Nephron progenitor cell (in vitro differentiated cells): ENCODE data around the gene CCDC33.

Experiments
- DNase-seq: peaks from one replicate; pipeline ENCODE4 v3.0.0; 2021
- H3K27ac Mint-ChIP-seq: 2 replicates; pipeline ENCODE4 v1.8.0; 2021; ENCODE audit warnings: mild to moderate bottlenecking, moderate library complexity, mixed read lengths
- H3K27me3 Mint-ChIP-seq: 2 replicates; pipeline ENCODE4 v1.8.0; 2021; ENCODE audit warnings: mild to moderate bottlenecking, low read depth, mixed read lengths; ENCODE audit not compliant: poor library complexity
- H3K36me3 Mint-ChIP-seq: 2 replicates; pipeline ENCODE4 v1.8.0; 2021; ENCODE audit warnings: low read depth, mixed read lengths
- H3K4me1 Mint-ChIP-seq: 2 replicates; pipeline ENCODE4 v1.8.0; 2021; ENCODE audit warnings: mixed read lengths
- H3K4me3 Mint-ChIP-seq: 2 replicates; pipeline ENCODE4 v1.8.0; 2021; ENCODE audit warnings: mild to moderate bottlenecking, moderate library complexity, mixed read lengths
- H3K9me3 Mint-ChIP-seq: 2 replicates; pipeline ENCODE4 v1.8.0; 2021; ENCODE audit warnings: mild to moderate bottlenecking, moderate library complexity, mixed read lengths
- TF ChIP-seq, protein P1 (sequence below): fragments of 200-600 bp; sonication (generic); IDR thresholded peaks from 2 replicates; pipeline ENCODE4 v1.5.0; 2021; ENCODE audit warnings: antibody characterized with exemption

The CCDC33 gene

DNA sequence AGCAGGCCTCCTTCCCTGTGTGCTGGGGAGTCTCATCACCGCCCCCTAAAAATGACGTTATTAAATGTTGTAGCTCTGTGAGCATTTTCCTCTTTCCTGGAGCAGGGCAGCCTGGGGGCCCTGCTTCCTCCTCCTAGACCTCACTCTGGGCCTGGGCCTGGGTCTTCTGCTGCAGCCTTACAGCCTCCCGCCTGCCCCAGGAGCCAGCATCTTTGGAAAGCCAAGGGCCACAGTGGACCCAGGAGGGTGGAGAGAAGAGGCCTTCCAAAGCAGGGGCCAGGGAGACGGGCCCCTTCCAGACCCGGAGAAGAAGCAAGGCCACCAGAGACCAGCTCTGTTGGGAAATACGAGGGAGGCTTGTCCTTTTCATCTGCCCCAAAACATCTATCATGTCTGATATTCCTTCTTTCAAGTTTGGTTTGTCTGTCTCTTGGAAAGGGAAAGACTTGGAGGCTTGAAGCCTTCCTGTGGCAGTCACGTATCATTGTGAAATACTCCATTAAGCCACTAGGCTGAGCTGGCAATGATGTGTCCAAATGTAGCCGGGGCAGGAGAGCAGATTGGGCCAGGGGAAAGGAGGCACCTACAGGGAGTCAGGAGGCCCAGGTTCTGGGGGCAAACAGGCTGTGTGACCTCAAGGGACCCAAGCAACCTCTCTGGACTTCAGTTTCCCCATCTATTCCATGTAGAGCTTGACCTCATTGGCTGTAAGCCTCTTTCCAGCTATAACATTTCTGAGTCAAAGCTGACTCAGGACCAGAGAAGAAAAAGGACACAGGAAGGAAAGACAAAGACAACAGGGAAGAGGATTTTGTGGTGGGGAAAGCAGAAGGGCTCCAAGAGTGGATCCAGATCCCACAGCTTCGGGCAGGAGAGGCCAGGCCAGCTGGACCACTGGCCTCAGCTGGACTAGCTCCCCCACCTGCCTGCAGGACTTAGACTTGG lies 100.2 kb downstream of the CCDC33 start:
- H3K27me3 Mint-ChIP-seq: peaks cover 12% of the 10 kb centered on the region

GRCh38 chr15:74337146-74337545 lies 101.0 kb downstream of the CCDC33 start:
- peaks cover 9% of the 10 kb centered on the region for H3K4me1 Mint-ChIP-seq
- no peaks in the 10 kb centered on the region for H3K36me3 Mint-ChIP-seq
- no peak overlapping the region for H3K4me3 Mint-ChIP-seq
- DNase-seq: no peak
- peaks cover 7% of the 10 kb centered on the region for H3K9me3 Mint-ChIP-seq
- TF ChIP-seq, protein P1, sequence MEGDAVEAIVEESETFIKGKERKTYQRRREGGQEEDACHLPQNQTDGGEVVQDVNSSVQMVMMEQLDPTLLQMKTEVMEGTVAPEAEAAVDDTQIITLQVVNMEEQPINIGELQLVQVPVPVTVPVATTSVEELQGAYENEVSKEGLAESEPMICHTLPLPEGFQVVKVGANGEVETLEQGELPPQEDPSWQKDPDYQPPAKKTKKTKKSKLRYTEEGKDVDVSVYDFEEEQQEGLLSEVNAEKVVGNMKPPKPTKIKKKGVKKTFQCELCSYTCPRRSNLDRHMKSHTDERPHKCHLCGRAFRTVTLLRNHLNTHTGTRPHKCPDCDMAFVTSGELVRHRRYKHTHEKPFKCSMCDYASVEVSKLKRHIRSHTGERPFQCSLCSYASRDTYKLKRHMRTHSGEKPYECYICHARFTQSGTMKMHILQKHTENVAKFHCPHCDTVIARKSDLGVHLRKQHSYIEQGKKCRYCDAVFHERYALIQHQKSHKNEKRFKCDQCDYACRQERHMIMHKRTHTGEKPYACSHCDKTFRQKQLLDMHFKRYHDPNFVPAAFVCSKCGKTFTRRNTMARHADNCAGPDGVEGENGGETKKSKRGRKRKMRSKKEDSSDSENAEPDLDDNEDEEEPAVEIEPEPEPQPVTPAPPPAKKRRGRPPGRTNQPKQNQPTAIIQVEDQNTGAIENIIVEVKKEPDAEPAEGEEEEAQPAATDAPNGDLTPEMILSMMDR: no peak
- no peak overlapping the region for H3K27ac Mint-ChIP-seq
- H3K27me3 Mint-ChIP-seq: peaks cover 9% of the 10 kb centered on the region

More for the DNA sequence above, 100.2 kb downstream of the CCDC33 start:
- Mint-ChIP-seq H3K36me3 (no peaks in the 10 kb centered on the region), H3K9me3 (peaks cover 7% of the 10 kb centered on the region), H3K27ac (no peak overlapping the region), H3K4me3 (no peak overlapping the region), H3K4me1 (peaks cover 11% of the 10 kb centered on the region)
- TF ChIP-seq, protein P1: no peak
- no peak for DNase-seq

- Mint-ChIP-seq H3K9me3 (peaks cover 7% of the 10 kb centered on the region), H3K27me3 (peaks cover 12% of the 10 kb centered on the region), H3K4me3 (no peak overlapping the region)
These were observed 101.6 kb downstream of the CCDC33 start for GRCh38 chr15:74337607-74338211.

DNA sequence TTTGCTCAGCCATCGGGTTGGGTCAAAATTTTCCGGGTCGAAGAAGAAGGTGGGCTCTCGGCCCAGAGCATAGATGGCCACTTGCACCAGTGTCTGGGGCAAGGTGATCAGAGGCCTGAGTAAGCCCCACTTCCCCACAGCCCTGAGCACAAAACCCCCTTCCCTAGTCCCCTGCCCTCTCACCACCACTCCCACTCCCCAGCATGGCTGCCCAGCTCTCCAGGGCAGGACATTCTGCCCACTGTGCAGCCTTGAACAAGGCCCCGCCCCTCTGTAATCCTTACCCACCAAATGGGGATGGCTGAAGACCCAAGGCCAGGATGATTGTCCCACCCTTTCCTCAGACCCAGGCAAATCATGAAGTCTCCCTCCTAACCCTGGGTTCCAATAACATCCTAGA lies 102.5 kb downstream of the CCDC33 start:
- no peaks in the 10 kb centered on the region for H3K36me3 Mint-ChIP-seq
- H3K27ac Mint-ChIP-seq: no peak overlapping the region
- TF ChIP-seq, protein P1: no peak
- H3K9me3 Mint-ChIP-seq: peaks cover 6% of the 10 kb centered on the region
- no peak overlapping the region for H3K4me3 Mint-ChIP-seq
- H3K27me3 Mint-ChIP-seq: peaks cover 16% of the 10 kb centered on the region
- DNase-seq: no peak
- peaks cover 5% of the 10 kb centered on the region for H3K4me1 Mint-ChIP-seq

More at GRCh38 chr15:74337607-74338211, 101.6 kb downstream of the CCDC33 start:
- no peak for DNase-seq
- no peak overlapping the region for H3K27ac Mint-ChIP-seq
- TF ChIP-seq, protein P1: no peak
- peaks cover 5% of the 10 kb centered on the region for H3K4me1 Mint-ChIP-seq
- no peaks in the 10 kb centered on the region for H3K36me3 Mint-ChIP-seq

DNA sequence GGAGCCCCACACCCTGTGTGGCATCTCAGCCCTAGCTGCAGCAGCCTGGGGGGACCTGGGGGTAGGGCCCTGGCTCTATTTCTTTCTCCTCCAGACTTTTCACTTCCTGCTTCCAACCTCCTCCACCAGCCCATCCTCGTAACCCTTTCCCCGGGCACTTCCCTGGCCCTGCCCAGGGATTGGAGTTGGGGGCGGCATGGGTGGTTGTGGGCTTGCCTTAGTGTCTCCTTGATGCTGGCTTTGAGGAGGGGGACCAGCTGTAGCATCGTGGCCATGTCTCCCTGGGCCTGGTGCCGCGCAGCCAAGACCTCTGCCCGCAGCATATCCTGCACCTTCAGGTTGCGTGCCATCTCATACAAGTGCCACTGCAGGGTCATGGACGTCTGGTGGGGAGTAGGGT lies 103.2 kb downstream of the CCDC33 start:
- no peaks in the 10 kb centered on the region for H3K36me3 Mint-ChIP-seq
- no peak overlapping the region for H3K27ac Mint-ChIP-seq
- DNase-seq: no peak
- no peak overlapping the region for H3K4me3 Mint-ChIP-seq
- TF ChIP-seq, protein P1: no peak
- peaks cover 16% of the 10 kb centered on the region for H3K27me3 Mint-ChIP-seq
- peaks cover 7% of the 10 kb centered on the region for H3K4me1 Mint-ChIP-seq
- H3K9me3 Mint-ChIP-seq: peaks cover under 1% of the 10 kb centered on the region
